GM21576 (cell line): ENCODE data around the gene PCDHGA1.
A peak's percentile ranks its signal among the peaks of the same experiment; 100 is the strongest.
"Not testable (repeated sequence)": the region's sequence is repeated elsewhere in the genome, so short reads cannot be mapped to it uniquely, and the experiment has no call there.

ENCODE experiments used
- ATAC-seq: cut with Tn5 transposase; IDR thresholded peaks from one replicate; pipeline ENCODE4 v1.9.1; 2021; ENCODE audit warnings: mild to moderate bottlenecking, moderate library complexity; ENCODE audit not compliant: unreplicated experiment

The PCDHGA1 gene

DNA sequence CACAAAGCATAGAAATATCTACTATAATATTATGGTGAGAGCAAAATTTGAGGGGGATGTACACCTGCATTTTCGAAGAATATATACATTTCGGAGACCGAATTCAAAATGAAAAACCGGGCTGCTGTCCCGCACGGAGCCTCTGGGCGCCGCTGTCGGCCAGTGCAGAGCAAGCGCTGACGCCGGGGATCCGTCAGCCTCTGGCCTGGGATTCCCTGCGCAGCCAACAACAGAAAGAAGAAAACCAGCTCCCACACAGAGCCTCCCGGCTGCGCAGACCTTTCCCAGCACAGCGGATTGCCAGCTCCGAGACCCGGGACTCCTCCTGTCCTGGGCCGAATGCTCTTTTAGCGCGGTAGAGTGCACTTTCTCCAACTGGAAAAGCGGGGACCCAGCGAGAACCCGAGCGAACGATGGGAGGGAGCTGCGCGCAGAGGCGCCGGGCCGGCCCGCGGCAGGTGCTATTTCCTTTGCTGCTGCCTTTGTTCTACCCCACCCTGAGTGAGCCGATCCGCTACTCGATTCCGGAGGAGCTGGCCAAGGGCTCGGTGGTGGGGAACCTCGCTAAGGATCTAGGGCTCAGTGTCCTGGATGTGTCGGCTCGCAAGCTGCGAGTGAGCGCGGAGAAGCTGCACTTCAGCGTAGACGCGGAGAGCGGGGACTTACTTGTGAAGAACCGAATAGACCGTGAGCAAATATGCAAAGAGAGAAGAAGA lies 77.6 kb downstream of the PCDHGA1 start, which contains the start of gene PCDHGB6:
Gene PCDHGB6, plus strand, starts transcription at position 232 of the 716 bp plus-strand sequence. Its CDS starts 182 bp downstream, at position 414.
- not testable (repeated sequence) for ATAC-seq

DNA sequence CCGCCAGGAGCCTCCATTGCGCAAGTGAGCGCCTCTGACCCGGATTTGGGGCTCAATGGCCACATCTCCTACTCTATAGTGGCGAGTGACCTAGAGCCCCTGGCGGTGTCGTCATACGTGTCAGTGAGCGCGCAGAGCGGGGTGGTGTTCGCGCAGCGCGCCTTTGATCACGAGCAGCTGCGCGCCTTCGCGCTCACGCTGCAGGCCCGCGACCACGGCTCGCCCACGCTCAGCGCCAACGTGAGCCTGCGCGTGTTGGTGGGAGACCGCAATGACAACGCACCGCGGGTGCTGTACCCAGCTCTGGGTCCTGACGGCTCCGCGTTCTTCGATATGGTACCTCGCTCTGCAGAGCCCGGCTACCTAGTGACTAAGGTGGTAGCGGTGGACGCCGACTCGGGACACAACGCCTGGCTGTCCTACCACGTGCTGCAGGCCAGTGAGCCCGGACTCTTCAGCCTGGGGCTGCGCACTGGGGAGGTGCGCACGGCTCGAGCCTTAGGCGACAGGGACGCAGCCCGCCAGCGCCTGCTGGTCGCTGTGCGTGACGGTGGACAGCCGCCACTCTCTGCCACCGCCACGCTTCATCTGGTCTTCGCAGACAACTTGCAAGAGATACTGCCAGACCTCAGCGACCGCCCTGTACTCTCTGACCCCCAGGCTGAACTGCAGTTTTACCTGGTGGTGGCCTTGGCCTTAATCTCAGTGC lies 79.4 kb downstream of the PCDHGA1 start:
- ATAC-seq: no peak

DNA sequence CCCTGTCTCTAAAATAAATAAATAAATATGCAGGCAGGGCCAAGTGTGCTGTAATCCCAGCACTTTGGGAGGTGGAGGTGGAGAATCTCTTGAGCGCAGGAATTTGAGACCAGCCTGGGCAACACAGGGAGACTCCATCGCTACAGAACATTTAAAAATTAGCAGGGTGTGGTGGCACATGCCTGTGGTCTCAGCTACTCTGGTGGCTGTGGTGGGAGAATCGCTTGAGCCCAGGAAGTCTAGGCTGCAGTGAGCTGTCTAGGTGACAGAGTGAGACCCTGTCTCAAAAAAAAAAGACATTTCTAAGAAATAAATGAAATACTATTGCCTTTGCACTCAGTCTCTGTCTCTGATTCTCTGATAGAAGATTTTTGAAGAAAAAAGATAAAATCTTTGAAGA lies 81.3 kb downstream of the PCDHGA1 start:
- ATAC-seq: no peak

DNA sequence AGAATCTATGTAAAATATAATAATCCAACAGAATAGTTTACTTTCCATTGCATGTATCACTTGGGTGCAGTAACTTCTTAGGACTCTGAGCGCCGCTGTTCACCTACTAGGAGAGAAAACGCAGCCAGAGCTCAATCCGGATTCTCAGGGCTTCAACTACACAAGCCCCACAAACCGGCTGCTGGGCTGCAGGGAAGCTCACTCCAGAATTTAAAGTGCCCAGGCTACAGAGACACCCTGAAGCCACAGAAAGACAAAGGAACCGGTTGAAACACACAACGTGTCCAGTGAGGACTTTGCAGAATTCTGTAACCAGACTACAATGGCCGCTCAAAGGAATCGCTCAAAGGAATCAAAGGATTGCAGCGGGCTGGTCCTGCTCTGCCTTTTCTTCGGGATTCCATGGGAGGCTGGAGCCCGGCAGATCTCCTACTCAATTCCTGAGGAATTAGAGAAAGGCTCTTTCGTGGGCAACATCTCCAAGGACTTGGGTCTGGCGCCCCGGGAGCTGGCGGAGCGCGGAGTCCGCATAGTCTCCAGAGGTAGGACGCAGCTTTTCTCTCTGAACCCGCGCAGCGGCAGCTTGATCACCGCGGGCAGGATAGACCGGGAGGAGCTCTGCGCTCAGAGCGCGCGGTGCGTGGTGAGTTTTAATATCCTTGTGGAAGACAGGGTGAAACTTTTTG lies 82.7 kb downstream of the PCDHGA1 start, which contains the start of gene PCDHGA10:
Gene PCDHGA10, plus strand, starts transcription at position 134 of the 686 bp plus-strand sequence. Its CDS starts 189 bp downstream, at position 323.
- peak; percentile 83 for ATAC-seq

DNA sequence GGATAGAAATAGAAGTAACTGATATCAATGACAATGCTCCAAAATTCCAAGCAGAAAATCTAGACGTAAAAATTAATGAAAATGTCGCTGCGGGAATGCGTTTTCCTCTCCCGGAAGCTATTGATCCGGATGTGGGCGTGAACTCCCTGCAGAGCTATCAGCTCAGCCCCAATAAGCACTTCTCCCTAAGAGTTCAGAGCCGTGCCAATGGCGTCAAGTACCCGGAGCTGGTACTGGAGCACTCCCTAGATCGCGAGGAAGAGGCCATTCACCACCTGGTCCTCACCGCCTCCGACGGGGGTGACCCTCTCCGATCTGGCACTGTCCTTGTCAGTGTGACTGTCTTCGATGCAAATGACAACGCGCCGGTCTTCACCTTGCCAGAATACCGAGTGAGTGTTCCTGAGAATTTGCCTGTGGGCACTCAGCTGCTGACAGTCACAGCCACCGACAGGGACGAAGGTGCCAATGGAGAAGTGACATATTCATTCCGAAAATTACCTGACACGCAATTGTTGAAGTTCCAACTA lies 83.3 kb downstream of the PCDHGA1 start:
- no peak for ATAC-seq

DNA sequence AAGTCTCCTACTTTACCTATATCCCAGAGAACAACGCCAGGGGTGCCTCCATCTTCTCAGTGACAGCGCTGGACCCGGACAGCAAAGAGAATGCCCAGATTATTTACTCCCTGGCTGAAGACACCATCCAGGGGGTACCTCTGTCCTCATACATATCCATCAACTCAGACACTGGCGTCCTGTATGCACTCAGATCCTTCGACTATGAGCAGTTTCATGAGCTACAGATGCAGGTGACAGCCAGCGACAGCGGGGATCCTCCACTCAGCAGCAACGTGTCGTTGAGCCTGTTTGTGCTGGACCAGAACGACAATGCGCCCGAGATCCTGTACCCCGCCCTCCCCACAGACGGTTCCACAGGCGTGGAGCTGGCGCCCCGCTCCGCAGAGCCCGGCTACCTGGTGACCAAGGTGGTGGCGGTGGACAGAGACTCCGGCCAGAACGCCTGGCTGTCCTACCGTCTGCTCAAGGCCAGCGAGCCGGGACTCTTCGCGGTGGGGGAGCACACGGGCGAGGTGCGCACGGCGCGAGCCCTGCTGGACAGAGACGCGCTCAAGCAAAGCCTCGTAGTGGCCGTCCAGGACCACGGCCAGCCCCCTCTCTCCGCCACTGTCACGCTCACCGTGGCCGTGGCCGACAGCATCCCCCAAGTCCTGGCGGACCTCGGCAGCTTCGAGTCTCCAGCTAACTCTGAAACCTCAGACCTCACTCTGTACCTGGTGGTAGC lies 84.4 kb downstream of the PCDHGA1 start:
- not testable (repeated sequence) for ATAC-seq

DNA sequence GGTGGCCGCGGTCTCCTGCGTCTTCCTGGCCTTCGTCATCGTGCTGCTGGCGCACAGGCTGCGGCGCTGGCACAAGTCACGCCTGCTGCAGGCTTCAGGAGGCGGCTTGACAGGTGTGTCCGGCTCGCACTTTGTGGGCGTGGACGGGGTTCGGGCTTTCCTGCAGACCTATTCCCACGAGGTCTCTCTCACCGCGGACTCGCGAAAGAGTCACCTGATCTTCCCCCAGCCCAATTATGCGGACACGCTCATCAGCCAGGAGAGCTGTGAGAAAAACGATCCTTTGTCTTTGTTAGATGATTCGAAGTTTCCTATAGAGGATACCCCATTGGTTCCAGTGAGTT lies 84.9 kb downstream of the PCDHGA1 start:
- ATAC-seq: not testable (repeated sequence)

DNA sequence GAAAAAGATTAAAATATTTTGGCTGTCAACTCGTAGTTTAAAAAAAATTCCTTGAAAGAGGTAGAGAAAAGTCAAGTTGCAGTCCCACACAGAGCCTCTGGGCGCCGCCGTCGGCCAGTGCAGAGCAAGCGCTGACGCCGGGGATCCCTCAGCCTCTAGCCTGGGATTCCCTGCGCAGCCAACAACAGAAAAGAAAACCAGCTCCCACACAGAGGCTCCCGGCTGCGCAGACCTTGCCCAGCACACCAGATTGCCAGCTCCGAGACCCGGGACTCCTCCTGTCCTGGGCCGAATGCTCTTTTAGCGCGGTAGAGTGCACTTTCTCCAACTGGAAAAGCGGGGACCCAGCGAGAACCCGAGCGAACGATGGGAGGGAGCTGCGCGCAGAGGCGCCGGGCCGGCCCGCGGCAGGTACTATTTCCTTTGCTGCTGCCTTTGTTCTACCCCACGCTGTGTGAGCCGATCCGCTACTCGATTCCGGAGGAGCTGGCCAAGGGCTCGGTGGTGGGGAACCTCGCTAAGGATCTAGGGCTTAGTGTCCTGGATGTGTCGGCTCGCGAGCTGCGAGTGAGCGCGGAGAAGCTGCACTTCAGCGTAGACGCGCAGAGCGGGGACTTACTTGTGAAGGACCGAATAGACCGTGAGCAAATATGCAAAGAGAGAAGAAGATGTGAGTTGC lies 87.3 kb downstream of the PCDHGA1 start, which contains the start of gene PCDHGB7:
Gene PCDHGB7, plus strand, starts transcription at position 184 of the 679 bp plus-strand sequence. Its CDS starts 183 bp downstream, at position 367.
- ATAC-seq: peak; percentile 74

DNA sequence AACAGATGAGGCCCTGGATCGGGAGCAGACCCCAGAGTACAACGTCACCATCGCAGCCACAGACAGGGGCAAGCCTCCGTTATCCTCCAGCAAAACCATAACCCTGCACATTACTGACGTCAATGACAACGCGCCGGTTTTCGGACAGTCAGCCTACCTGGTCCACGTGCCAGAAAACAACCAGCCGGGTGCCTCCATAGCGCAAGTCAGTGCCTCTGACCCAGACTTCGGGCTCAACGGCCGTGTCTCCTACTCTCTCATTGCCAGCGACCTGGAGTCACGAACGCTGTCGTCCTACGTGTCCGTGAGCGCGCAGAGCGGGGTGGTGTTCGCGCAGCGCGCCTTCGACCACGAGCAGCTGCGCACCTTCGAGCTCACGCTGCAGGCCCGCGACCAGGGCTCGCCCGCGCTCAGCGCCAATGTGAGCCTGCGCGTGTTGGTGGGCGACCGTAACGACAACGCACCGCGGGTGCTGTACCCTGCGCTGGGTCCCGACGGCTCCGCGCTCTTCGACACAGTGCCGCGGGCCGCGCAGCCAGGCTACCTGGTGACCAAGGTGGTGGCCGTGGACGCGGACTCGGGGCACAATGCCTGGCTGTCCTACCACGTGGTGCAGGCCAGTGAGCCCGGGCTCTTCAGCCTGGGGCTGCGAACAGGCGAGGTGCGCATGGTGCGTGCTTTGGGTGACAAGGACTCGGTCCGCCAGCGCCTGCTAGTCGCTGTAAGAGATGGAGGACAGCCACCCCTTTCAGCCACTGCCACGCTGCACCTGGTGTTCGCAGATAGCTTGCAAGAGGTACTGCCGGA lies 89.0 kb downstream of the PCDHGA1 start:
- no peak for ATAC-seq

DNA sequence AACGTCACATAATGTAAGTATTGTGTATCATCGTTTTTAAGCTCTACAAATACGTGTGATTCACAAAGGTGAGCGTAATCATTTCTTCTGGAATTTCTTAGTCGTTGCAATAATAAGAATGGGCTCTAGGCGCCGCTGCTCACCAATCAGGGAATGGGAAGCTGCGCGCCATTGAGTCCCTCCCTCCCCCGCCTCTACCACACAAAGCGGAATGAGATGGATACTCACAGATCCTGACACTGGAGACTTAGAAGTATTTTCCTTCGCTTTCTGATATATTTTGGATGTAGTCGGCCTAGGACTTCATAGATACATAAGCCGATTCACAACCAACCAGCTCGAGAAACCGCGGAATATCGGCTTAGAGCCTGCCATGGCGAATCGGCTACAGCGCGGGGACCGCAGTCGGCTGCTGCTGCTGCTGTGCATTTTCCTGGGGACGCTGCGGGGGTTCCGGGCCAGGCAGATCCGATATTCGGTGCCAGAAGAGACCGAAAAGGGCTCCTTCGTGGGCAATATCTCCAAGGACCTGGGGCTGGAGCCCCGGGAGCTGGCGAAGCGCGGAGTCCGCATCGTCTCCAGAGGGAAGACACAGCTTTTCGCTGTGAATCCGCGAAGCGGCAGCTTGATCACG lies 90.7 kb downstream of the PCDHGA1 start, which contains the start of gene PCDHGA11:
Gene PCDHGA11, plus strand, starts transcription at position 197 of the 634 bp plus-strand sequence. Its CDS starts 177 bp downstream, at position 374.
- peak; percentile 43 for ATAC-seq

DNA sequence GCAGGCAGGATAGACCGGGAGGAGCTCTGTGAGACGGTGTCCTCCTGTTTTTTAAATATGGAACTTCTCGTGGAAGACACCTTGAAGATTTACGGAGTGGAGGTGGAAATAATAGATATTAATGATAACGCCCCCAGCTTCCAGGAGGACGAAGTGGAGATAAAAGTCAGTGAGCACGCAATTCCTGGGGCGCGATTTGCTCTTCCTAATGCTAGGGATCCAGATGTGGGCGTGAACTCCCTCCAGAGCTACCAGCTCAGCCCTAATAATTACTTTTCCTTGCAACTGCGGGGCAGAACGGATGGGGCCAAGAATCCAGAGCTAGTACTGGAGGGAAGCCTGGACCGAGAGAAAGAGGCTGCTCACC lies 91.2 kb downstream of the PCDHGA1 start:
- no peak for ATAC-seq

DNA sequence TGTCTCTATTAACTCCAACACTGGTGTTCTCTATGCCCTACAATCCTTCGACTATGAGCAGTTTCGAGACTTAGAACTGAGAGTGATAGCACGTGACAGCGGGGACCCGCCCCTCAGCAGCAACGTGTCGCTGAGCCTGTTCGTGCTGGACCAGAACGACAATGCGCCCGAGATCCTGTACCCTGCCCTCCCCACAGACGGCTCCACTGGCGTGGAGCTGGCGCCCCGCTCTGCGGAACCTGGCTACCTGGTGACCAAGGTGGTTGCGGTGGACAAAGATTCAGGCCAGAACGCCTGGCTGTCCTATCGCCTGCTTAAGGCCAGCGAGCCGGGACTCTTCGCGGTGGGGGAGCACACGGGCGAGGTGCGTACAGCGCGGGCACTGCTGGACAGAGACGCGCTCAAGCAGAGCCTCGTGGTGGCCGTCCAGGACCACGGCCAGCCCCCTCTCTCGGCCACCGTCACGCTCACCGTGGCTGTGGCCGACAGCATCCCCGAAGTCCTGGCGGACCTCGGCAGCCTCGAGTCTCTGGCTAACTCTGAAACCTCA lies 92.5 kb downstream of the PCDHGA1 start:
- no peak for ATAC-seq

DNA sequence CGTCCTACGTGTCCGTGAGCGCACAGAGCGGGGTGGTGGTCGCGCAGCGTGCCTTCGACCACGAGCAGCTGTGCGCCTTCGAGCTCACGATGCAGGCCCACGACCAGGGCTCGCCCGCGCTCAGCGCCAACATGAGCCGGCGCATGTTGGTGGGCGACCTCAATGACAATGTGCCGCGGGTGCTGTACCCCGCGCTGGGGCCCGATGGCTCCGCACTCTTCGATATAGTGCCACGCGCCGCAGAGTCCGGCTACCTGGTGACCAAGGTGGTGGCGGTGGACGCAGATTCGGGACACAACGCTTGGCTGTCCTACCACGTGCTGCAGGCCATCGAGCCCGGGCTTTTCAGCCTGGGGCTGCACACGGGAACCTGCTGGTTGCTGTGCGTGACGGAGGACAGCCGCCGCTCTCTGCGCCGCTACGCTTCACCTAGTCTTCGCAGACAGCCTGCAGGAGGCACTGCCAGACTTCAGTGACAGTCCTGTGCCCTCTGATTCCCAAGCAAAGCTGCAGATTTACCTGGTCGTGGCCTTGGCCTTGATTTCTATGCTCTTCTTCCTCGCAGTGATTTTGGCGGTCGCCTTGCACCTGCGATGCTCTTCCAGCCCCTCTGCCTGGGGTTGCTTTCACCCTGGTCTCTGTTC lies 97.6 kb downstream of the PCDHGA1 start:
- ATAC-seq: no peak

DNA sequence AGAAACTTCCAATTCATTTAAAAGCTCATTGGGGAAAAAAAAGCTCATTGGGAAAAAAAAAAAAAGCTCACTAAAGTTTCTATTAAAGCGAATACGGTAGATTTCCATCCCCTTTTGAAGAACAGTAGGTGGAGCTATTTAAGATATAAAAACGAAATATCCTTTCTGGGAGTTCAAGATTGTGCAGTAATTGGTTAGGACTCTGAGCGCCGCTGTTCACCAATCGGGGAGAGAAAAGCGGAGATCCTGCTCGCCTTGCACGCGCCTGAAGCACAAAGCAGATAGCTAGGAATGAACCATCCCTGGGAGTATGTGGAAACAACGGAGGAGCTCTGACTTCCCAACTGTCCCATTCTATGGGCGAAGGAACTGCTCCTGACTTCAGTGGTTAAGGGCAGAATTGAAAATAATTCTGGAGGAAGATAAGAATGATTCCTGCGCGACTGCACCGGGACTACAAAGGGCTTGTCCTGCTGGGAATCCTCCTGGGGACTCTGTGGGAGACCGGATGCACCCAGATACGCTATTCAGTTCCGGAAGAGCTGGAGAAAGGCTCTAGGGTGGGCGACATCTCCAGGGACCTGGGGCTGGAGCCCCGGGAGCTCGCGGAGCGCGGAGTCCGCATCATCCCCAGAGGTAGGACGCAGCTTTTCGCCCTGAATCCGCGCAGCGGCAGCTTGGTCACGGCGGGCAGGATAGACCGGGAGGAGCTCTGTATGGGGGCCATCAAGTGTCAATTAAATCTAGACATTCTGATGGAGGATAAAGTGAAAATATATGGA lies 100.2 kb downstream of the PCDHGA1 start, which contains the start of gene PCDHGA12:
Gene PCDHGA12, plus strand, starts transcription at position 176 of the 782 bp plus-strand sequence. Its CDS starts 253 bp downstream, at position 429.
- peak; percentile 83 for ATAC-seq

DNA sequence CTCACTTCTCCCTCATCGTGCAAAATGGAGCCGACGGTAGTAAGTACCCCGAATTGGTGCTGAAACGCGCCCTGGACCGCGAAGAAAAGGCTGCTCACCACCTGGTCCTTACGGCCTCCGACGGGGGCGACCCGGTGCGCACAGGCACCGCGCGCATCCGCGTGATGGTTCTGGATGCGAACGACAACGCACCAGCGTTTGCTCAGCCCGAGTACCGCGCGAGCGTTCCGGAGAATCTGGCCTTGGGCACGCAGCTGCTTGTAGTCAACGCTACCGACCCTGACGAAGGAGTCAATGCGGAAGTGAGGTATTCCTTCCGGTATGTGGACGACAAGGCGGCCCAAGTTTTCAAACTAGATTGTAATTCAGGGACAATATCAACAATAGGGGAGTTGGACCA lies 101.0 kb downstream of the PCDHGA1 start:
- ATAC-seq: peak; percentile 44

DNA sequence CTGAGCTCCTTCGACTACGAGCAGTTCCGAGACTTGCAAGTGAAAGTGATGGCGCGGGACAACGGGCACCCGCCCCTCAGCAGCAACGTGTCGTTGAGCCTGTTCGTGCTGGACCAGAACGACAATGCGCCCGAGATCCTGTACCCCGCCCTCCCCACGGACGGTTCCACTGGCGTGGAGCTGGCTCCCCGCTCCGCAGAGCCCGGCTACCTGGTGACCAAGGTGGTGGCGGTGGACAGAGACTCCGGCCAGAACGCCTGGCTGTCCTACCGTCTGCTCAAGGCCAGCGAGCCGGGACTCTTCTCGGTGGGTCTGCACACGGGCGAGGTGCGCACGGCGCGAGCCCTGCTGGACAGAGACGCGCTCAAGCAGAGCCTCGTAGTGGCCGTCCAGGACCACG lies 102.0 kb downstream of the PCDHGA1 start:
- not testable (repeated sequence) for ATAC-seq

DNA sequence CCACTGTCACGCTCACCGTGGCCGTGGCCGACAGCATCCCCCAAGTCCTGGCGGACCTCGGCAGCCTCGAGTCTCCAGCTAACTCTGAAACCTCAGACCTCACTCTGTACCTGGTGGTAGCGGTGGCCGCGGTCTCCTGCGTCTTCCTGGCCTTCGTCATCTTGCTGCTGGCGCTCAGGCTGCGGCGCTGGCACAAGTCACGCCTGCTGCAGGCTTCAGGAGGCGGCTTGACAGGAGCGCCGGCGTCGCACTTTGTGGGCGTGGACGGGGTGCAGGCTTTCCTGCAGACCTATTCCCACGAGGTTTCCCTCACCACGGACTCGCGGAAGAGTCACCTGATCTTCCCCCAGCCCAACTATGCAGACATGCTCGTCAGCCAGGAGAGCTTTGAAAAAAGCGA lies 102.4 kb downstream of the PCDHGA1 start:
- not testable (repeated sequence) for ATAC-seq
